ENCODE data around the gene MRGPRE. TPM values are rescaled to one million over a fixed set of nuclear protein-coding genes. Genes with fewer than 3 reads are reported as not detected.

MRGPRE gene
- total RNA-seq, 1 experiment from 2014 or later: not detected

- TF ChIP-seq ARID4B (CRISPR knock-in tag; IDR thresholded peaks at IDR 0.05; ENCODE audit: borderline replicate concordance): no peak
- TF ChIP-seq ZNF396 (CRISPR knock-in tag; IDR thresholded peaks at IDR 0.05; ENCODE audit: borderline replicate concordance): no peak
- TF ChIP-seq MAX (CRISPR knock-in tag; IDR thresholded peaks at IDR 0.05): no peak
- no peak for TF ChIP-seq SOX15 (CRISPR knock-in tag; IDR thresholded peaks at IDR 0.05)
- no peak for TF ChIP-seq CDX4 (CRISPR knock-in tag; IDR thresholded peaks at IDR 0.05; ENCODE audit: borderline replicate concordance)
- no peak for TF ChIP-seq GABPB1 (CRISPR knock-in tag; IDR thresholded peaks at IDR 0.05)
- TF ChIP-seq TEAD4 (CRISPR knock-in tag; IDR thresholded peaks at IDR 0.05): no peak
- TF ChIP-seq SP1 (CRISPR knock-in tag; conservative IDR thresholded peaks at IDR 0.05): no peak
- TF ChIP-seq ESRRA (CRISPR knock-in tag; IDR thresholded peaks at IDR 0.05; ENCODE audit: borderline replicate concordance): no peak
Measured at GRCh38 chr11:3232956-3233355, 739 bp upstream of the MRGPRE start (continued).

GRCh38 chr11:3231550-3231850 is 717 bp downstream of the MRGPRE start:
- no peaks in the 10 kb centered on the region for H3K36me3 Mint-ChIP-seq
- POLR2A ChIA-PET: no interaction called here

More at GRCh38 chr11:3231550-3231850, 717 bp downstream of the MRGPRE start:
- DNase-seq (ENCODE audit: low spot score) (no peak), ATAC-seq (no peak)
- Mint-ChIP-seq H3K27me3 (ENCODE audit: low read depth) (peaks cover 11% of the 10 kb centered on the region), H3K27ac (no peak overlapping the region), H3K4me3 (no peak overlapping the region), H3K9me3 (no peaks in the 10 kb centered on the region), H3K4me1 (0 out of 2 replicates have a peak, but pooled peaks cover 5% of the 10 kb centered on the region)
- TF ChIP-seq TCF7 (CRISPR knock-in tag; IDR thresholded peaks at IDR 0.05; ENCODE audit: low read depth): no peak
- TF ChIP-seq PREB (CRISPR knock-in tag; IDR thresholded peaks at IDR 0.05; ENCODE audit: borderline replicate concordance): no peak
- no peak for TF ChIP-seq GTF2I (CRISPR knock-in tag; conservative IDR thresholded peaks at IDR 0.05)
- no peak for TF ChIP-seq EMX1 (CRISPR knock-in tag; IDR thresholded peaks at IDR 0.05)
- no peak for TF ChIP-seq ZBTB21 (CRISPR knock-in tag; IDR thresholded peaks at IDR 0.05; ENCODE audit: borderline replicate concordance)
- no peak for TF ChIP-seq NR3C1 (CRISPR knock-in tag; conservative IDR thresholded peaks at IDR 0.05; ENCODE audit: low read depth)
- no peak for TF ChIP-seq MXD4 (CRISPR knock-in tag; IDR thresholded peaks at IDR 0.05; ENCODE audit: borderline replicate concordance)
- TF ChIP-seq TP53 (CRISPR knock-in tag; IDR thresholded peaks at IDR 0.05): no peak
- no peak for TF ChIP-seq AFF4 (CRISPR knock-in tag; IDR thresholded peaks at IDR 0.05; ENCODE audit: borderline replicate concordance)
- no peak for TF ChIP-seq SMAD4 (CRISPR knock-in tag; IDR thresholded peaks at IDR 0.05)
- CTCF ChIA-PET: interaction anchor here (1.4 to 2.1 kb wide), 2 partner anchors 8 to 140 kb away, joined by 5 to 7 read pairs; no protein-coding TSS in a partner anchor

Measured in WTC11 (cell line).